Hepatocyte (in vitro differentiated cells): ENCODE results near the gene EEF1G. TPM values are rescaled to one million over a fixed set of nuclear protein-coding genes. Genes with fewer than 3 reads are reported as not detected.
"Not testable (repeated sequence)": the region's sequence is repeated elsewhere in the genome, so short reads cannot be mapped to it uniquely, and the experiment has no call there.

Experiments used
- DNase-seq: peaks from one replicate; pipeline ENCODE4 v3.0.0-alpha.2; 2016; ENCODE audit warnings: low spot score
- H2AFZ ChIP-seq: fragments of 200-600 bp; sonication (generic); 2 replicates; pipeline ENCODE4 v1.6.0; 2016; ENCODE audit warnings: antibody characterized with exemption, mild to moderate bottlenecking
- H3K27ac ChIP-seq: fragments of 200-600 bp; sonication (generic); 2 replicates; pipeline ENCODE4 v1.5.1; 2016; ENCODE audit warnings: mild to moderate bottlenecking
- H3K27me3 ChIP-seq: fragments of 200-600 bp; sonication (generic); 2 replicates; pipeline ENCODE4 v1.6.1; 2016
- H3K36me3 ChIP-seq: fragments of 200-600 bp; sonication (generic); replicated peaks from 2 replicates; pipeline ENCODE4 v1.5.1; 2016; ENCODE audit warnings: low read depth; ENCODE audit not compliant: insufficient read depth
- H3K4me1 ChIP-seq: fragments of 200-600 bp; sonication (generic); 2 replicates; pipeline ENCODE4 v1.5.1; 2016; ENCODE audit warnings: mild to moderate bottlenecking, moderate library complexity; ENCODE audit not compliant: insufficient read depth
- H3K4me2 ChIP-seq: fragments of 200-600 bp; sonication (generic); 2 replicates; pipeline ENCODE4 v1.6.0; 2016
- H3K4me3 ChIP-seq: fragments of 200-600 bp; sonication (generic); 2 replicates; pipeline ENCODE4 v1.5.1; 2016; ENCODE audit warnings: mild to moderate bottlenecking
- H3K79me2 ChIP-seq: fragments of 200-600 bp; sonication (generic); 2 replicates; pipeline ENCODE4 v1.6.0; 2017; ENCODE audit warnings: mild to moderate bottlenecking
- H3K9me2 ChIP-seq: fragments of 200-600 bp; sonication (generic); replicated peaks from 2 replicates; pipeline ENCODE4 v1.6.0; 2017; ENCODE audit warnings: mild to moderate bottlenecking; ENCODE audit not compliant: insufficient read depth
- H3K9me3 ChIP-seq: fragments of 200-600 bp; sonication (generic); 2 replicates; pipeline ENCODE4 v1.5.1; 2016; ENCODE audit warnings: low read depth, mild to moderate bottlenecking
- H4K20me1 ChIP-seq: fragments of 200-600 bp; sonication (generic); 2 replicates; pipeline ENCODE4 v1.6.0; 2016; ENCODE audit warnings: mild to moderate bottlenecking; ENCODE audit not compliant: insufficient read depth, poor library complexity, severe bottlenecking
- EZH2 ChIP-seq: fragments of 200-600 bp; sonication (generic); IDR thresholded peaks from 2 replicates; pipeline ENCODE4 v1.6.1; 2016; ENCODE audit warnings: antibody characterized with exemption, mild to moderate bottlenecking, borderline replicate concordance
- EZH2phosphoT487 ChIP-seq: fragments of 200-600 bp; sonication (generic); IDR thresholded peaks from one replicate; pipeline ENCODE4 v1.6.1; 2018; ENCODE audit warnings: antibody characterized with exemption, mild to moderate bottlenecking, low read depth, moderate library complexity; ENCODE audit not compliant: unreplicated experiment, severe bottlenecking
- WGBS: methylation state at CpG from one replicate; pipeline ENCODE4 v1.1.6; 2016; ENCODE audit warnings: low lambda C conversion rate; ENCODE audit errors: missing lambda C conversion rate; 5-methylcytosine and 5-hydroxymethylcytosine counted together
- polyA plus RNA-seq: library from polyadenylated mRNA; unstranded; fragments of >200 nt; fragmentation: Nextera tagmentation; extraction: Ambion mirVana; gene quantifications from 2 replicates; pipeline ENCODE4 v1.2.1, GENCODE V29; 2016
- total RNA-seq: library from RNA; depleted of rRNA; stranded (reverse); fragments of >200 nt; gene quantifications from 2 replicates; pipeline ENCODE4 v1.2.3, GENCODE V29; 2014
- TF ChIP-seq, protein P1 (sequence below): fragments of 200-600 bp; sonication (generic); IDR thresholded peaks from 2 replicates; pipeline ENCODE4 v1.5.1; 2016; ENCODE audit warnings: antibody characterized with exemption, mild to moderate bottlenecking; ENCODE audit not compliant: poor library complexity

Gene EEF1G
- total and polyA plus RNA-seq, 2 experiments from 2014 or later = 526 to 1,634 TPM

DNA sequence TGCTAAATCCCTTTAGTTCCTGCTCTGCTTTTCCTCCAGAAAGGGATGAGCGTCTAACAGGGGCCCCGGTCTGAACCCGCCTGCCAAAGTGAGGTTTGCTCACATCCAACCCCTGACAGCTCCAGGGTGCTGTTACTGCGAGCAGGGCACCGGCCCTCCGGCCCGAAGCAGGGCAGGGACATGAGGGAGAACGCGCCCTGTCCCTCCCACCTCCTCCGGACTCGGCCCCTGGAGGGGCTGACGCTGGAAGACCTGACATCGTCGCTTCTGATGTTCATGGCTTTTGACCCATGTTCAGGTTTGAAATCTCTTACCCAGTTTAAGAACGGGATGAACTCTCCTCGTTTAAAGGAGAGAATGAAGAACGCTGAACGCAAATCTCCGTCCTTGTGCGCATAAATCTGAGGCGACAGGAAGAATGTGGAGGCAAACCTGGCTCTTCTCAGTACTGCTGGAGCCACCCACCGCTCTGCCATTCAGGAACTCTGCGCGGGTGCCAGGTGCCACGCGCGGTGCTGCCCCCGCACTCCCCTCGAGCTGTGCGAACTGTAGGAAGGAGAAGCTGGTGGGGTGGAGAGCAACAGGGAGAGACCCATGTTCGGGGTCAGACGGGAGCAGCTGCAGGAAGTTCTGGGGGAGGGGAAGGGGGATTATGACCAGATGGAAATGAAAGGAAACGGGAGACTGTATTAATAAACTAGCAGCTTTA is 826 bp upstream of the EEF1G start:
- H3K79me2 ChIP-seq = peaks cover 58% of the 10 kb centered on the region
- 5% methylated on average over 33 of the region's 33 CpGs for WGBS
- H3K9me3 ChIP-seq = no peaks in the 10 kb centered on the region
- TF ChIP-seq, protein P1, sequence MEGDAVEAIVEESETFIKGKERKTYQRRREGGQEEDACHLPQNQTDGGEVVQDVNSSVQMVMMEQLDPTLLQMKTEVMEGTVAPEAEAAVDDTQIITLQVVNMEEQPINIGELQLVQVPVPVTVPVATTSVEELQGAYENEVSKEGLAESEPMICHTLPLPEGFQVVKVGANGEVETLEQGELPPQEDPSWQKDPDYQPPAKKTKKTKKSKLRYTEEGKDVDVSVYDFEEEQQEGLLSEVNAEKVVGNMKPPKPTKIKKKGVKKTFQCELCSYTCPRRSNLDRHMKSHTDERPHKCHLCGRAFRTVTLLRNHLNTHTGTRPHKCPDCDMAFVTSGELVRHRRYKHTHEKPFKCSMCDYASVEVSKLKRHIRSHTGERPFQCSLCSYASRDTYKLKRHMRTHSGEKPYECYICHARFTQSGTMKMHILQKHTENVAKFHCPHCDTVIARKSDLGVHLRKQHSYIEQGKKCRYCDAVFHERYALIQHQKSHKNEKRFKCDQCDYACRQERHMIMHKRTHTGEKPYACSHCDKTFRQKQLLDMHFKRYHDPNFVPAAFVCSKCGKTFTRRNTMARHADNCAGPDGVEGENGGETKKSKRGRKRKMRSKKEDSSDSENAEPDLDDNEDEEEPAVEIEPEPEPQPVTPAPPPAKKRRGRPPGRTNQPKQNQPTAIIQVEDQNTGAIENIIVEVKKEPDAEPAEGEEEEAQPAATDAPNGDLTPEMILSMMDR = no peak
- TF ChIP-seq EZH2phosphoT487 (no peak), EZH2 (no peak)
- H3K4me3 ChIP-seq = peak overlapping the region; percentile 56
- peak overlapping the region; percentile 89 for H3K27ac ChIP-seq
- H3K9me2 ChIP-seq = no peaks in the 10 kb centered on the region
- H4K20me1 ChIP-seq = peaks cover 18% of the 10 kb centered on the region
- H3K27me3 ChIP-seq = no peaks in the 10 kb centered on the region
- H3K36me3 ChIP-seq = no peaks in the 10 kb centered on the region
- peak; percentile 44 for DNase-seq
- H3K4me2 ChIP-seq = peak overlapping the region; percentile 85
- H3K4me1 ChIP-seq = peaks cover 31% of the 10 kb centered on the region
- peak overlapping the region; percentile 42 for H2AFZ ChIP-seq

DNA sequence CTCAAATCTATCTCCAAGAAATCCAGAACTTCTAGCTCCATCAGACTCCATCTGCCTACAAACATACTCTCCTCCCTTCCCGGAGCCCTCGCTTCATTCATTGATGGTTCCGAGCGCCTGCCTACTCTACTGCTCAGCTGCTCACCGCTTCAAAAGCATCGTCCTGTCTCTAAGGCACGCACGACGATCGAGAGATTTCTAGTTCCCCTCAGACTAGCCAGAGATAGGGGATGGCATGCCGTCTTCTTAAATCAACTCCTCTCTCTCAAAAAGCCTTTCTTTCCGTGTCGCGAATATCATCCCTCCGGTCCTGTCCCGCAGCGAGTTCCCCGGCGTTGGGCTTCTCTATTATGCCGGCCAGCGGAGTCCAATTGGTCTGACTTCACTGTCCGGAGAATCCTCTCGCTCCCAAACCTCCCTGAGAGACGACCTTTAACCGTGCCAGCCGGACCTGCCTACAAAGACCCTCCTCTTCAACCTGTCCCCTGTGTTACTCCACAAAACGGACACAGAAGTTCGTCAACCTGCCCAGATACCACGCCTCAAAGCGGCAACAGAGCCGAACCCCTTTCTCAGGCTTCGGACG is 592 bp downstream of the EEF1G start:
- no peaks in the 10 kb centered on the region for H3K36me3 ChIP-seq

DNA sequence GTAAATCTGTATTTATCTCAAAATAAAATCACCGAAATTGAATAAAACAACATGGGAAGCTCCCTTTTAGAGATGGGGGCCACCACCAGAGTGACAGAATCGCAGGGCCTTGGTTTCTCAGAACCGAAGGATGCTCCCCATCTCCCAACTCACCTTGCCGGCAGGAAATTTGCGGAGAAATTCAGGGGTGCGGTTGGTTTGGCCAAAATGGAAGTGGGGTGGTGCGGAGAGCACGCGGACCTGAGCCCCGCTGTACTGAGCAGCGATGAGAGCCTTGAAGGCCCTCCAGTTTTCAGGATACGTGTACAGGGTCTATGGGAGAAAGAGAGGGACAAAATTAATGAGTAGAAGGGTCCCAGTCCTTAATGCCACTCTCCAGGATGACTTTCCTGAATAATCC is 1.3 kb downstream of the EEF1G start:
- peak overlapping the region; percentile 87 for H3K4me2 ChIP-seq
- H3K79me2 ChIP-seq = peaks cover 75% of the 10 kb centered on the region
- no peak for DNase-seq
- no peaks in the 10 kb centered on the region for H3K36me3 ChIP-seq
- H3K4me3 ChIP-seq = peak overlapping the region; percentile 48
- no peak overlapping the region for H2AFZ ChIP-seq
- no peaks in the 10 kb centered on the region for H3K9me2 ChIP-seq
- peaks cover 31% of the 10 kb centered on the region for H3K4me1 ChIP-seq
- H3K9me3 ChIP-seq = no peaks in the 10 kb centered on the region
- H4K20me1 ChIP-seq = peaks cover 22% of the 10 kb centered on the region
- no peaks in the 10 kb centered on the region for H3K27me3 ChIP-seq
- WGBS = 72% methylated on average over 12 of the region's 12 CpGs
- no peak overlapping the region for H3K27ac ChIP-seq
- TF ChIP-seq EZH2phosphoT487 = no peak
- no peak for TF ChIP-seq EZH2
- TF ChIP-seq, protein P1 = no peak

More for the DNA sequence above, 592 bp downstream of the EEF1G start:
- Histone ChIP-seq H3K27me3 (no peaks in the 10 kb centered on the region), H2AFZ (peak overlapping the region; percentile 41), H3K27ac (peak overlapping the region; percentile 73), H3K9me2 (no peaks in the 10 kb centered on the region), H3K79me2 (peaks cover 70% of the 10 kb centered on the region), H3K4me3 (peak overlapping the region; percentile 48), H3K4me2 (peak overlapping the region; percentile 87), H4K20me1 (peaks cover 18% of the 10 kb centered on the region), H3K4me1 (peaks cover 31% of the 10 kb centered on the region), H3K9me3 (no peaks in the 10 kb centered on the region)
- WGBS = 1% methylated on average over 33 of the region's 33 CpGs
- DNase-seq = peak; percentile 36
- no peak for TF ChIP-seq EZH2phosphoT487
- TF ChIP-seq, protein P1 = no peak
- TF ChIP-seq EZH2 = no peak

DNA sequence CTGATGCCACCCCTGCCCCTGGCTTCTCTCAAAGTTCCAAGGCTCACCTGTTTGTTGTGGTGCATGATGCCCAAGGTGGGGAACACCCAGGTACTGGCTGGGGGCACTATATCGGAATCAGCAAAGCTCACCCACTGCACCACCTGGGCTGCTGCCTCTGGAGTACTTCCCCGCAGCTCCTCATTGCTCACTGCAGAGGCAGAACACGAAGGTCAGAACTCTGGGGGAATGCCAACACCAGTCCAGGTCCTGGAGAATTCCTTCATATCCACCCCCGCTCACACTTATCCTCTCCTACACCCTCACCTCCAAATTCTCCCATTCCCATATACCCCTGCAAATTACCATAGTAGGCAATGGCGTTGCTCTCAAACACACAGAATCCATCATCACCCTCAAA is 2.2 kb downstream of the EEF1G start:
- Histone ChIP-seq H3K4me1 (peaks cover 26% of the 10 kb centered on the region), H3K4me2 (peak overlapping the region; percentile 87), H4K20me1 (peaks cover 25% of the 10 kb centered on the region), H3K79me2 (peaks cover 82% of the 10 kb centered on the region)
- not testable (repeated sequence) for H3K27me3 ChIP-seq, DNase-seq, H3K9me3 ChIP-seq, H3K9me2 ChIP-seq, H3K4me3 ChIP-seq, H3K27ac ChIP-seq, H2AFZ ChIP-seq, H3K36me3 ChIP-seq
- WGBS = 96% methylated on average over 5 of the region's 5 CpGs

DNA sequence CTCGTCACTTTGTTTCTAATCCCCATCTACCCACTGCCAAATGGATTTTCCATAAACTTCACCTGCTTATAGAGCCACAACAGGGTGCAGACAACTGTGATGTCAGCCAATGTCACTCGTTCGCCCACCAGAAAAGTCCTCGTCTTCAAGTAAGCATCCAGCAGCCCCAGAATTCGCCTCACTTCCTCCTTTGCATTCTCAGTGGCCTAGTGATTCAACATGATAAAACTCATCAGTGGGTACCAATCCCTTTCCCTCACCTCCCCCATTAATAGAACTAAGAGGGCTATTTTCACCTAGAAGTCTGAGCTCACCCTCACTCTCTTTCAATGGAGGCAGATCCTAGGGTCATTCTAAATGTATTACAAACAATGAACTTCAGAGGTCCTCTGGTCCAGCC is 2.8 kb downstream of the EEF1G start:
- Histone ChIP-seq H3K79me2 (peaks cover 86% of the 10 kb centered on the region), H4K20me1 (peaks cover 25% of the 10 kb centered on the region), H3K4me1 (peaks cover 24% of the 10 kb centered on the region)
- not testable (repeated sequence) for H3K4me3 ChIP-seq, H3K36me3 ChIP-seq, H2AFZ ChIP-seq, H3K9me2 ChIP-seq, H3K27me3 ChIP-seq, H3K9me3 ChIP-seq, H3K4me2 ChIP-seq, DNase-seq, H3K27ac ChIP-seq
- WGBS = 96% methylated on average over 5 of the region's 5 CpGs
